ENCODE measurements around the gene NXT1.
"Not testable (repeated sequence)": the region's sequence is repeated elsewhere in the genome, so short reads cannot be mapped to it uniquely, and the experiment has no call there.

The NXT1 gene

GRCh38 chr20:23331450-23332350 is 18.9 kb upstream of the NXT1 start:
- no peak for DNase-seq

- no peak for DNase-seq
Observed at GRCh38 chr20:23332467-23332866, 18.1 kb upstream of the NXT1 start.

GRCh38 chr20:23334111-23334510 is 16.5 kb upstream of the NXT1 start:
- no peak for DNase-seq

GRCh38 chr20:23335521-23335920 is 15.1 kb upstream of the NXT1 start:
- DNase-seq: no peak

GRCh38 chr20:23336476-23336875 is 14.1 kb upstream of the NXT1 start:
- DNase-seq: no peak

DNA sequence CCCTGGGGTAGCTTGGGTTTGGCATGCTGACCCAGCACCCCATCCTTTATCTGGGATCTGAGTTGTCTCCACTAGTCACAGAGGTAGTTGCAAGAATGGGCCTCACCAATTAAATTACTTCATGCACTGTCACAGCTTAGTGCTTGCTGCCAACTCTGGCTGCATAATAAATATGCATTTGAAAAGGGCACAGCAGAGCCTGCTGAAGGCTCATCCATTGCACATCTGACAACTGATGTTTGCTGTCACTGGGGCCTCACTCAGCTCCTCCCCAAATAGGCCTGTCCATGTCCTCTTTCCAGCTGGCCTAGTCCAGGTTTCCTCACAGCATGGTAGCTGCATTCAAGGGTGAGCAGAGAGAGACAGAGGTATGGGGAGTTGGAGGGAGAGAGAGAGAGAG is 13.3 kb upstream of the NXT1 start:
- DNase-seq: no peak

- no peak for DNase-seq
Observed at GRCh38 chr20:23339986-23340385, 10.6 kb upstream of the NXT1 start.

GRCh38 chr20:23340524-23340923 is 10.1 kb upstream of the NXT1 start:
- peak; percentile 38 to 74 for DNase-seq

DNA sequence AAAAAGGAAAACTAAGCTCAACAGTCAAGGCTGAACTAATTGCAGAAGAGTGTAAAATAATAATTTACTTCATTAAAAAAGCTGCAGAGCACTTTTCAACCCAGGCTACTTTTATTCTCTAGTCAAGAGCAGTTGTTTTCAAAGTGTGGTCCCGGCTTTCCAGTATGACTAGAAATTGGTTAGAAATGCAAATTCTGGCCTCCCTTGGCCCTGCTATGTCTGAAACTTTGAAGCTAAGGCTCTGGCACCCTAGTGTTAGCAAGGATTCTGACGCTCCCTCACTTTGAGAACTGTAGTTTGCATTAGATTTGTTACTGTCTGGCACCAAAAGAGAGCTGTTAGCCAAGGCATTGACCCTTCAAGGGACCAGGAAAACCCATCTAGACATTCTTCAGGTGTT is 9.5 kb upstream of the NXT1 start:
- no peak for DNase-seq

DNA sequence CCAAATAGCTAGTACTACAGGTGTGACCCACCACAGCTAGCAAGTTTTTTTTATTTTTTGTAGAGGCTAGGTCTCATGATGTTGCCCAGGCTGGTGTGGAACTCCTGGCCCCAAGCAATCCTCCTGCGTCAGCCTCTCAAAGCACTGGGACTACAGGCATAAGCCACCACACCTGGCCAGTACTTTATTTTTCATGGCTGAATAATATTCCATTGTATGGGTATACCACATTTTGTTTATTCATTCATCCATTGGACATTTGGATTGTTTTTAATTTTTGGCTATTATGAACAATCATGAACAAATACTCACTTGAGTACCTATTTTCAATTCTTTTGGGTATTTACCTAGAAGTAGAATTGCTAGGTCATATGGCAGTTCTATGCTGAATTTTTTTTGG is 7.0 kb upstream of the NXT1 start:
- DNase-seq: no peak

GRCh38 chr20:23344336-23344735 is 6.3 kb upstream of the NXT1 start:
- DNase-seq: no peak

- DNase-seq: no peak
Observed at GRCh38 chr20:23346002-23346401, 4.6 kb upstream of the NXT1 start.

DNA sequence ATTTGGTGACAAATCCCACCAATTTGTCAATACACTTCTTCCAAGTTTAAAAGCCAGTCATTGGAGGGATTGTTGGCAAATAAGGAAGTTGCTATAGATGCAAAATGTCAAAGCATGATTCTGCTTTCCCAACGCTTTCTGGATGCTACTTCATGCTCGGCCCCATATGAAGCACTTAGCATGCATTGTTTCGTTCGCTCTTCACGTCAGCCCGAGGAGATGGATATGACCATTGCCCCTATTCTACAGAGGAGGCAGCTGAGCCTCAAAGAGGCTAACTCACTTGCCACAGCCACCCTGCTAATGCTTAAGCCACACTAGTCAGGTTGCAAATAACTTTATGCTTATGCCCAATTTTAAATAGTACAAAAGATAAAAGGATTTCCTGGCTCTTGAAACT is 2.8 kb upstream of the NXT1 start:
- DNase-seq: no peak

GRCh38 chr20:23348510-23348909 is 2.1 kb upstream of the NXT1 start:
- DNase-seq: not testable (repeated sequence)

GRCh38 chr20:23349338-23350195 is 1.0 kb upstream of the NXT1 start:
- peak in 1 of 2 experiments; percentile 73 for DNase-seq

DNA sequence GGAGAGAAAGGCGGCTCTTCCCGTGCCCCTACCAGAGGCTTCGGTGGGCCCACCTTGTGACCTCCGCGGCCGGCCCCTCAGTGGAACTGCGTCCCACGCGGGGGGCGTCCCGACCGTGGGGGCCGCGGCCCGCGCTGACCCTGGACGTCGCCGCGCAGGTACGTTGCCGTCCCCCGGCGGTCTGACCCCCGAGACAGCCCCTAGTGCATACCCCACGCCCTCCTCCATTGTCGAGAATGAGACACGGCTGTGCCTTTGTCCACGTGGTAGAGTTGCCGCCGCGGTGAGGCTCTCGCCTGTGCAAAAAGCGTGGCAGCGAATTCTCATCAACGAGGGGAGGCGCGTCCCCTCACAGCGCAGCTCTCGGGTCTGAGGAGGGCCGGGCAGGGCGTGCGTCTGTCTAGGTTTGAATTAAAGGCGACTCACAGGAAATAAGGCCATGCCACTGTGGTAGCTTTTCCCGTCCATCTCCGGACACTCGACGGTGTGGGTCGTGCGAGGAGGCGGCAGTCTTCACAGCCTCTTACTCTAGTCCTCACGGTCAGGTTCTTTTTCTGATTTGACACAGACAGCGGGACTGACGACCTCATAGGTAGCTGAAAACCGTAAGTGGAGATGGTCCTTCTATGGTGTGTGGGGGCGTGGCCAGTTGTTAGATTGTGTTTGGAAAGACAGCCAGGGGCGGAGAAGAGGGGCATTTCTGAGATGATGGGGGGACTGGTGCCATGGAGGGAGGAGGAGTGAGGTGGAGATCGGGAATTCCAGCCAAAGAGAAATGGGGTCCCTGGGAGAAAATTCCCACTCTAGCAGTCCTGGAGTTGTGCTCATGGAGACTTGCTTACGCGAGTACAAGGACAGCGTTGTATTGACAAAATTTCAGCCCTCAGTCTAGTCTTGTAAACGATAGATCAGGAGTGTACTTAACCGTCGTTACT is 580 bp downstream of the NXT1 start:
- DNase-seq: peak in 1 of 2 experiments; percentile 34

DNA sequence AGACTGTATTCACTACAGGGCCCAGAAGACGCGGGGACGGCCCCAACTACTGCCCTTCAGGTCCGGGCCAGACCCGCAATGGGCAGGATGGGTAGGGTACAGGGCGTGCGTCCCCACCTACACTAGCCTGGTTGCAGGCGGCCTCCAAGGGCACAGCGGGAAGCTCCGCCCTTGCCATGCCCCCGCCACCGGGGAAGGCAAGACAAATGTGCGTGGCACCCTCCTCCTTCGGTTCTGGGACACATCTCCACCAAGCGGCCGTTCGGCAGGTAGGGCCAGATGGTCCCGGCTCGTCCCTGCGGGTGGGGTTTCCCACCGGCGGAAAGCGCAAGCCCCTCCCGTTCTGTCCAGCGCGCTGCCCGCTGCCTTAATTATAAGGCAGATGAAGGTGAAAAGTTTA is 5.6 kb downstream of the NXT1 start:
- no peak for DNase-seq

DNA sequence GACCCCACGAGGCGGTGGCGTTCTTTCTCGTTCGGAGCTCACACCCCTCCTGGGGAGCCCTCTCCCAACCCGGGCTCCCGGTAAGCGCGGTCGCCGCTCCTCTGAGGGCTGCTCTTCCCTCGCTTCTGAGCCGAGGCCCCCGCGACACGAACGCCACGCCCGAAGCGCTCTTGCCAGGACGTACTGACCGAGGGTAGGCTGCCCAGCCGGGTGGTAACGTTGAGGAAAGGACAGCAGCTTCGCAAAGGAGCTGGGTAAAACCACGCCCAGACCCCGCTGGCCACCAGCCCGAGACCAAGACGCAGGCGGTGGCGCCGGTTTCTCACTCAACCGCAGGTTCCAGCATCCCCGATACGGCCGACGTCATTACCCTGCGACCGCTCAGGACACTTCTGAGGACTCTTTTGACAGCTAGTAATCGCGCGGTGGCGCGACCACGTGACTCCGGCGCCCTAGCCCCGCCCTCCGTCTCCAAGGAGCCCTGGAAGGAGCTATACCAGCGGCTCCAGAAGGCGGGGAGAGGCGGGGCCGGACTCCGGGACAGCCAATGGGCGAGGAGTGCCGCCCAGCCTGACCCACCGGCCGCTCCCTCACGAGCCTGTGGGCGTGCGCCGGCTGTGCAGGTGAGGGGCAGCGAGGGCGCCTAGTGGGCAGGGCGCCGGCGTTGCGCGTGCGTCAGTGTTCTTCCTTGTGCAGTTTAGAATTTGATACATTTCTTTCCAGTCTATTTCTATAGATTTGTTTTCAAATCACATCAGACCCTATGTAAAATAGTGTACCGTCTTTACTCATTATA is 7.4 kb downstream of the NXT1 start:
- peak; percentile 99 for DNase-seq

GRCh38 chr20:23358563-23358906 is 7.9 kb downstream of the NXT1 start:
- DNase-seq: no peak

GRCh38 chr20:23358923-23359593 is 8.5 kb downstream of the NXT1 start:
- DNase-seq: no peak

DNA sequence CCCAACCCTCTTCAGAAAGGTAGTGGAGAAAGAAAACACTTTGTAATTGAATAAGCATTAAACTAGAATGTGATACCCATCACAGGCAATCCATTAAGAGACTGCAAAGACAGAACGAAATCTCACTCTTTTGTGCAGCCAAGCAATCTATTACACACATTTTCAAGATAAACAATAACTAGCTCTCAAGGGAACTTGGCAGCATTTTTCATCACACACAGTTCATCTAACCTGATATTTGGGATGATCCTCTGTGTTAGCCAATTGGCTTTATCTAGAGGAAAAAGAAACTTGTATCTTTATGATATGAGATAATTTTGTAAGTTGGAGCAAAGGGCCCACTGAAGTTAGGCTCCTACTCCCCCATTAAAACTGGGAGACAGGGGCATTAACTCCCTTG is 9.9 kb downstream of the NXT1 start:
- no peak for DNase-seq

DNA sequence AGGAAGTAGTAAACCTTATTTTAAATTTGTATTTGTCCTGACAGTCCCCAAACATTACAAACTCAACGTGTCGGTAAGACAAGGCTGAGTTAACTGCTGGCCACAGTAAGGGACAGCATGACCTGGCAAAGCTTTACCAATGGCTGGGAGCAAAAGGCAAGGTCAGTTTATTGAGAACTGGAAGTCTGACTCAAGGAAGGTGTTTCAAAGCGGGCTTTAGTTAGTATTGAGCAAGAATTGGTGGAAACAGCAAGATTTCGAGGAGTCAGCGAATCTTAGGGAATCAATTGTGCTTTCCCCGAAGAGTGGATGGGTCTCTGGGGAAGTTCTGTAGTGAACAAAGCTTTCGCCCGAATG is 10.5 kb downstream of the NXT1 start:
- DNase-seq: no peak
